NCI-H510A treated with DMSO at 0.1 percent for 48 hours (cell line): Measurements from ENCODE around the gene VPS13C.
A peak's percentile ranks its signal among the peaks of the same experiment; 100 is the strongest.
"Not testable (repeated sequence)": the region's sequence is repeated elsewhere in the genome, so short reads cannot be mapped to it uniquely, and the experiment has no call there.

Experiments used
- DNase-seq: peaks from one replicate; lab custom pipeline; 2025; lab: John Stamatoyannopoulos, UW

VPS13C gene

DNA sequence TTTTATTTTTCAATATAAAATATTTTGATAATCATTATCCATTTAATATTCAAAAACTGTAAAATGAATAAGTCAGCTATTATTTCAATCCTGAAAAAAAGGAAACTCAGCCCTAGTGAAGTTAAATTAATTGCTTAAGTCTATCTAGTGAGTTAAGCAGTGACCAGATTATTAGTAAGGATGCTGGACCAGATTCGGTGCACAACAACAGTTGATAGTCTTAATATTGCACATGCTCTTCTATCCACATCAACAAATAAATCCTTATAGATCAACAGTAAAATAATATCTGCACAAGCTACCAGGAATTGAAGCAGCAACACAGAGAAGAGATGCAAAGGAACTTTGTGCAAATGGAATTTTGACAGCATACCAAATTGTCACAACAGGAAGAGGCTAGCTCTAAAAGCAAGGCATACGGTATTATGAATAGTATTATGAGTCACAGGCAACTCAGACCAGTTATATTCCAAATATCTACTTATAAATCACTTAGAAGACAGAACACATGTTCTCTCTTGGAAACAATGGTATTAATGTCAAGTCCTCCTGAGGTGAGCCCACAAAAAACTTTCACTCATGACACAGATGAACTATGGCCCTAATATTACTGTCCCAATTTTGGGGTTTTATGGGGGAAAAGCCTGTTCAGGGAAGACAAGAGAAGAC lies 24.9 kb downstream of the VPS13C start:
- no peak for DNase-seq

DNA sequence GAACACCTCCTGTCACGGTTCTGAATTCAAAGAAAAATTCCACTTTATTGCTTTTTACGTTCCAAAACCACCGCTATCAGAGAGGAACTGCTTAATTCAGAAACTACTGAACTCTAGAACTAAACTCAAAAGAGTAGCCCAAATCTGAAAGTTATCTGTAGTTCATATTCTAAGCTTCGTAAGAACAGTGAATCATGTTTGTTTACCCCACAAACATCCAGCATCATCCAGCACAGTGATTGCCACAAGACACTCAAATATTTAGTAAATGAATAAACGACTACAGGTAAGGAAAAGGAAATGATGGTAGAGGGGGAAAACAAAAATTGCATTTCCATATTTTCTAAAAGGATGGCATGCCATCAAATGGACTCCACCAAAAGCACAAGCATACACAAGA lies 32.3 kb downstream of the VPS13C start:
- no peak for DNase-seq

DNA sequence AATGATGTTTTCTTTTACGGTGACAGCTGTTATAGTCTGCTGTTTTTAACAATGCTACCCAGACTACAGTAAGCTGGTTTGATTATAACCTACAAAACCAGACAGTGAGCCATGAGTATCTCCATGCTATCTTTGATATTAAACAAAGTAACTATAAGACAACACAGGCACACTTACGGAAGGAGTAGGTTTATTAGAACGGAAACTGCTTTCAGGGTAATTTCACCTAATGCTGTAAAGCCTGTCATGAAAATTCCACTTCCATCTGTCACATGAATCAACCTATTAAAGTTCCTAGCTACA lies 33.0 kb downstream of the VPS13C start:
- DNase-seq: no peak

DNA sequence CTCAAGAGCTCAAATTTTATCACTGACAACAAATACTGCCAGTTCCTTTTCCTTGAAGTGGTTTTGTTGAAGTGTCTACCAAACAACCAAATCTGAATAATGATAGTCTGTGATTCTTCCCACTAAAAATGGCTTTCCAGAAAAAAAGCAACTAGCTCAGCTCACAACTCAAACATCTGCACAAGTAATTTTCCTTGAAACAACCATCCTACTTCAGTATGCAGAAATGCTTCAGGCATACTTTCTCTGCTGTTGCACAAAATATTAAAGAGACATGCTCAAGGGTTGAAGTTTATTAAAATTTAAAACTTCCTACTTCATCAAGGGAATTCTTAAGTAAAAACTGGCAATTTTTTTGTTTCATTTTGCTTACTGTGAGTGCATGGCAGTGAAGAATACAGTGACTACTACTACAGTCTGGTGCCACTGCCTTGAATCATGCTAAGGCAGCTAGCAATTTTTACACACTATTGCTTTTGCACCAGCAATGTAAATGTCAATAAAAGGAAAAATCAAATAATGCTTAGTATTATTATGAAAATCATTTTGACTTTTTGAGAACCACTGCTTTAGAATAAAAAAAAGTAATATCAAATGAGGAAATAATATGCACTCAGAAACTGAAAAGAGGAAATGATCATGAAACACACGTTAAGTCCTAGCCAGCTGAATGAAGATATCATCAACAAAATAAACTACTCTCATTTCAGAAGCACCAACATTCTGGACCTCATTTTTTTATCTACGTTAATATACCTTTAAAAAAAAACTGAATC lies 33.6 kb downstream of the VPS13C start:
- no peak for DNase-seq

DNA sequence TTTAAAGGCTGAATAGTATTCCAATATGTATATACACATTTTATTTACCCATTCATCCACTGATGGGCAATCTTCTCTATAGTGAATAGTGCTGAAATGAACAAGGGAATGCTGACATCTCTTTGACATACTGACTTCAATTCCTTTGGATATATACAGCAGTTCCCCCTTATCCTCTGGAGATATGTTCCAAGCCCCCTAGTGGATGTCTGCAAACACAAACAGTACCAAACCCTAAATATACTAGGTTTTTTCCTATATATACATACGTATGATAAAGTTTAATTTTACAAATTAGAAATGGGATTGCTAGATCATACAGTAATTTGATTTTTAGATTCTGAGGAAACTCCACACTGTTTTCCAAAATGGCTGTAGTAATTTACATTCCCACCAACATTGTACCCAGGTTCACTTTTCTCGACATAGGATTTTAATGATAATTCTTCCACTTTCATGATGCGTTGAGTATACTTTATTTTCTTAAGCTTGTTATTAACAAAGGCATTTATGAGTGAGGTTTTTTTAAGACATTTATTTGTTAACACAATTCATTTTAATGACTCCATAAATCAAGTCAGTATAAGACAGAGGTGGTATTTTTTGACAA lies 38.2 kb downstream of the VPS13C start:
- DNase-seq: no peak

DNA sequence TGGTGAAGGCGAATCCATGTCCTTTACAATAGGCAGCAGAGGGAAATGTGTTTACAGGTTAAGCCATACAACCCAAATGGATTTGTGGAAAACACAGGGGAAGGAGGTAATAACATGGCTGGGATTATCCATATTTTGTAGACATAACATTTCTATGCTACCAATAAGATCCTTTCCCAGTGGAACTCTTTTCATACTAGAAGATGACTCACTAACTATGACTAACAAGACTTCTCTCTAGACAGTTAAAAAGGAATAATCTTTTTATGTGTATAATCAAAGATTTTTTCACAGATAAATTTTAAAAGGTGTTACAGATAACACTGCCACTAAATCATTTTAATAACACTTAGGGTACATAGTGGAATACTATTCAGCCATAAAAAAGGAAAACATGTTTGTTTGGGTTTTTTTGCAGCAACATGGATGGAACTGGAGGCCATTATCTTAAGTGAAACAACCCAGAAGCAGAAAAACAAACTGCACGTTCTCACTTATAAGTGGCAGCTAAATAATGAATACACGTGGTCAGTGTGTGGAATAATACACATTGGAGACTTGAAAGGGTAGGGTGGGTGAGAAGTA lies 39.6 kb downstream of the VPS13C start:
- DNase-seq: no peak

DNA sequence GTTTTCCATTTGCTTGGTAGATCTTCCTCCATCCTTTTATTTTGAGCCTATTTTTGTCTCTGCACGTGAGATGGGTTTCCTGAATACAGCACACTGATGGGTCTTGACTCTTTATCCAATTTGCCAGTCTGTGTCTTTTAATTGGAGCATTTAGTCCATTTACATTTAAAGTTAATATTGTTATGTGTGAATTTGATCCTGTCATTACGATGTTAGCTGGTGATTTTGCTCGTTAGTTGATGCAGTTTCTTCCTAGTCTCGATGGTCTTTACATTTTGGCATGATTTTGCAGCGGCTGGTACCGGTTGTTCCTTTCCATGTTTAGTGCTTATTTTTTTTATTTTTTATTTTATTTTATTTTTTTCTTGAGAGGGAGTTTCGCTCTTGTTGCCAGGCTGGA lies 54.9 kb downstream of the VPS13C start:
- DNase-seq: not testable (repeated sequence)

DNA sequence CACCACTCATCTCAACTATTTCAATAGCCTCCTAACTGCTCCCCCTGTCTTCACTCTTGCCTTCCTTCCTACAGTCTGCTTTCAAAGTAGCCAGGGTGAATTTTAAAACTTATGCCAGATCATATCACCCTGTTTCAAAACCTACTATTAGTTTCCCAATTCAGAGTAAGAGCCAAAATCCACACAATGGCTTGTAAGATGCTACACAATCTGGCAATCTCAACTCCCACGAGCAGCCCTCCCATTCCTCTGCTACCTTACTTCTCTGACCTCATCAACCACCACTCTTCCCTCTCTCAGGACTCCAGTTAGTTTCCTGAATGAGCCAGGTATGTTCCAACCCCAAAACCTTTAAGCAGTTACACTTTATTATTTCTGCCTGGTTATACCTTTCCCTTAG lies 62.5 kb downstream of the VPS13C start:
- DNase-seq: no peak

DNA sequence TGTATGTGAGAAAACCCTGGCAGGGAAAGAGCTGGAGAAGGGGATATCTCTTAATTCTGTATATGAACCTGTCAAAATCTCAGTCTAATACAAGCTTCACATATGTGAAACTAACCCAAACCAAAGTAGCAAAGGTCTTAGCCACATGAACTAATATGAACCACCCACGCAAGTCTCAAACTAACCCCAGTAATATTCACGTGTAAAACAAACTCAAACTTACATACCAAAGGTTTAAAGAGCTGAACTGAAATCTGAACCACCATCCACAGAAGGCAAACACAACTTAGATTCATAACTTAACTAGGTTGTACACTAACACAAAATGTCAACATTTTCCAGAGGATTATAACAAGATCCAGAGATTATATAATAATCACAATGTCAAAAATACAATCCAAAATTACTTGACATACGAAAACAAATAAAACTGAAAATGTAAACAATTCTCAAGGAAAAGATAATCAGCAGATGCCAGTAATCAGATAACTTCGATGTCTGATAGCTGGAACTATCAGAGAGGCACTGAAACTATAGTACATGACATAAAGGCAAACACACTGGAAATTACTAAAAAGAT lies 64.1 kb downstream of the VPS13C start:
- DNase-seq: no peak

DNA sequence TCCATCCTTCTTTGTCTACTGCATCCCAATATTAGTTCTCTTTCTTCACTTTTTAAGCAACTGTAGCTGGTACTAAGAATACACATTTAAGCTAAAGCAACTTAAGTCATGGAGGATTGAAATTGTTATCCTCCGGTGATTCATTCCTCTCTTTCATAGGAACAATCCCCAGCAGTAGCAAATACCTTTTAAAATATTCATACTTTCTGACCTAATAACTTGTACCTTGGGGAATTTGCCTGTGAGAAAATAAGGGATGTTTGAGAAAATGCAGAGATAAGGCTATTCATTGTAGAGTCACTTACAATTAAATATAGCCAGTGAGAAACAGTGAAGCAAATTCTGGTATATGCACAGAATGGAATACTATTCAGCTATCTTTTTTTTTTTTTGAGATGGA lies 66.0 kb downstream of the VPS13C start:
- DNase-seq: no peak

DNA sequence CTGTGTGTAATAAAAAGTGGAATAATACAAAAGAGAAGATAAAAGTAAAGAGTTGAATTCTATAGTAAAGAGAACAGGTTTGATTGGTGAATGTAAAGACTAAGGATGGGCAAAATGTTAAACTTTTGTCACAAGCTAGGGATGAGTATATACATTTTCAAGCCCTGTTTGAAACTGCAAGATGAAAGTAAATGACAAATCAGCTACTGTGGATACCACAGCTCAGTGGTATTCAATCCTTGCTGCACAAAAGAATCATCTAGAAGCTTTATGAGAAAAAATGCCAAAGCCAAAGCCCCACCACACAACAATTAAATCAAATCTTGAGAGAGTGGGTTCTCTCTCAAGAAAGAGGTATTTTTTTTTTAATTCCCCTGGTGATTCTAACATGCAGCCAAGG lies 67.7 kb downstream of the VPS13C start:
- no peak for DNase-seq

DNA sequence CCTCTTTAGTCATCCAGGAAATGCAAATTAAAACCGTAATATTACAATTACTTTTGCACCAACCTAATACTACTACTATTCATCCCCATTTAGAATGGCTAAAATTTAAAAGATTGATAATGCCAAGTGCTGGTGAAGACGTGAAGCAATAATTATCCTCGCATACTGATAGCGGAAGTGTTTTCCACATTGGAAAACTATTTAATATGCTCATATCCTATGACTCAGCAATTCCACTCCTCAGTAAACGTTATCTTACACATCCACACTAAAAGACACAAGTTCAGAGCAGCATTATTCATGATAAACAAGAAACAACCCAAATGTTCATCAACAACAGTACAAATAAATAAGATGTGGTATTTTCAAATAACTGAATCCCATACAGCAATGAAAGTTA lies 70.6 kb downstream of the VPS13C start:
- DNase-seq: no peak

DNA sequence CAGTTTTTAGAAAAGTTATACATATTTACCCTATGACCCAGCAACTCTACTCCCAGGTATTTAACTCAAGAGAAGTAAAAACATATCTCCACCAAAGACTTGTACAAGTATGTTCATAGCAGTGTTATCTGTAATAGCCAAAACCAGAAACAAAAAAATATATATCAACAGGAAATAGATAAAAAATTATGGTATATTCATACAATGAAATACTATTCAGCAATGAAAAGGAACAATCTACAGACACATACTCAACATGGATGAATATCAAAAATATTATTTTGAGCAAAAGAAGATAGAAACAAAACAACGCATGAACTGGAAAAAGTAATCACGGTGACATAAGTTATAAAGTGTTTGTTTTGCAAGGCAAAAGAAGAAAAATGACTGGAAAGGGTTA lies 72.4 kb downstream of the VPS13C start:
- no peak for DNase-seq

DNA sequence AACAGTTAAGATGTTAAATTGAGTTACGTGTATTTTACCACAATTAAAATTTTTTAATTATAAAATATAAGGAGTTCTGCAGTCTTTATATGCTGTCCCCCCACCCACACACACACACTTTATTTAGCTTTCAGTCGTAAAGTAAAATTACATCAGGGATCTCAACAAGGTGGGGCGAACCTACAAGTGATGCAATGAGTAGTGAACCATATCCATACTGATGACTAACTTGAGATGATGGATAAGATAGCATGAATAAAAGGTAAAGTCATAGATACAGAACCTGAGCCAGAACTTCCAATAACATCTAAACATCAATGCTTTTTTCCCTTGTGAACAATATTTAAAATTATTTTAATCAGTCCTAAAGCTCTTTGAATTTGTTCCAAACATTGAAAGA lies 77.2 kb downstream of the VPS13C start:
- no peak for DNase-seq

DNA sequence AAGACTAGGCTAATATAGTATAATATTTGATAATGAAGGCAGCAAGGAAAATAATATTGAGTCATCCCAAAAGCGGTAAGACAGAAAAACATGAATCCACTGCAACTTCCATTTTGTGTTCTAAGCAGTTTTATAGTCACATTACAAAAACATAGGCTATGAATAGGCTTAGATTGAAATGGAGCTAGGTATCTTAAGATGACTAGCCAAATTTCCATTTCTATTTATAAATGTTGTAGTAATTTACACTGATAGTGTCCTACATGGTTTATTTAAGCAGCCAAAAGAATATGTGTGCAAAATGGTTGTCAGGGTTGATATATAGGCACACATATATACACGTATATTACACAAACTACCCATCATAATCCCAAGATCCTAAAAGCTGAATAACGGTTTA lies 82.0 kb downstream of the VPS13C start:
- no peak for DNase-seq

DNA sequence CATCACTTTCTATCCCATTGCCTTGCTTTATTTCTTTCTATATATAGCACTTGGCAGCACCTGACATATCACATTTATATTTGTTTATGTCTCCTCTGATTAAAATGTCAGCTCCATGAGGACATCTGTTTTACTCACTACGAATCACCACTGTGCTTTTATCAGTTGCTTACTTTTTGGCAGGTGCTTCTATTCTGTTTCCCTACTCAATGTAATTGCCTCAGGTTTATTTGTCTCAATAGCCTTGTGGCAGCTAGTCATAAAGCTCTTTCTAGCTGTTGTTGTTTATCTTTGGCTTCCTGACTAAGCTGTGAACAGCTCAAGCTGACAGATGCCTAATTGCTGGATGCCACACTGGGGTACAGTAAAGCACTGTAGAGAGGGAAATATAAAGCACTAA lies 85.5 kb downstream of the VPS13C start:
- peak; percentile 36 for DNase-seq

DNA sequence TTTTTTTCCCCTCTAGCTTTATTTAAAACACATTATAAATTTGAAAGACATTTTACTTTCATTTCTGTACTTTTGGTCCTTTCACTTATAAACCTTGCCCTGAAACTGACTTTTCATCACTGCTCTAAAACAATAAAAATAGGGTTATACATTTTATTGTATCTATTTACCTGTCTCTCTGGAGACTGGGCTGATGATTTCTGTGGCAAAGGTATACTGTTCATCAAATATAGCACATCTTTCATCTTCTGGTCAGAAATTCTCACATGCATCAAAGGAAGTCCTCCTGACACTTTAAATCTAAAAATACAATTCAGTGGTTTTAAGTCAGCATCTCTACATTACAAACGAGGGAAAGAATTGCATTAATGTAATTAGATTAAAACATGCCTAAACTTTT lies 86.1 kb downstream of the VPS13C start:
- DNase-seq: no peak

DNA sequence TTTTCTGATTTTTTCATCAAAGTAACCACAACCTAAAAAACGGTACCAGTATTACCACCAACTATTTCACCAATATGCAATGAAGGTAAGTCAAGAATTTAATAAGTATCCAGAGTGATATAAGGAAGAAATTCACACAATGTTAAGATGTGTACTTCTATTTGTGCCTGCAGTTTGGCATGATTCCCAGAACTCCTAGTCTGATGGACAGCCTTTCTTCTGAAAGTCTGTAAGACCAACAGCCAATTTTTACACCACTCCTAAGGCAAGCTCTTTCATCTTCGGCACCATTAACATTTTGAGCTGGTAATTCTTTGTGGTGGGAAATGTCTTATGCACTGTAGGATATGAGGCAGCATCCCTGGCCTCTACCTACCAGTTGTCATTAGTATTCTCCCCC lies 108.3 kb downstream of the VPS13C start:
- no peak for DNase-seq

DNA sequence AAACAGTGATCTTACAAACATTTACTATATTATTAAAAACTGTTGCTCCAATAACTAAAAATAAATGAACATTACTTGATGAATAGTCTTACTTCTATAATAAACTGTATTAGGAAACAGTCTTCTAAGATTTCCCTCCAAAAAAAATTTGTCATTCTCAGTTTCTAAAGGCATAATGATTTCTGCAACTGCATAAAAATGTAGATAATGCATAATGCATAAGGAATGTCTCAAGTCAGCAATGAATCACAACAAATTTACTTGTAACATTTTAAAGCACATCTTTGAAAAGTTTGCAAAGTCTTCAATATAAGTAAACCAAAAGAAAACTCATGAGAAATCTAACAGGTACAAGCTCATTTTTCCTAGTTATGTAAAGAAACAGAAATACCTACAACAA lies 113.5 kb downstream of the VPS13C start:
- no peak for DNase-seq

DNA sequence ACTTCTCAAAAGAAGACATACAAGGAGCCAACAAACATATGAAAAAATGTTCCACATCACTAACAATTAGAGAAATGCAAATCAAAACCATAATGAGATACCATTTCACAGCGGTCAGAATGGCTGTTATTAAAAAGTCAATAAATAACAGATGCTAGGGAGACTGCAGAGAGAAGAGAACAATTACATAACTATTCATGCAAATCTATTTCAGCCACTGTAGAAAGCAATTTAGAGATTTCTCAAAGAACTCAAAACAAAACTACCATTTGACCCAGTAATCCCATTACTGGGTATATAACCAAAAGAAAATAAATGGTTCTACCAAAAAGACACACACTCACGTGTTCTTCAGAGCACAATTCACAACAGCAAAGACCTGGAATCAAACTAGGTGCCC lies 116.3 kb downstream of the VPS13C start:
- no peak for DNase-seq

DNA sequence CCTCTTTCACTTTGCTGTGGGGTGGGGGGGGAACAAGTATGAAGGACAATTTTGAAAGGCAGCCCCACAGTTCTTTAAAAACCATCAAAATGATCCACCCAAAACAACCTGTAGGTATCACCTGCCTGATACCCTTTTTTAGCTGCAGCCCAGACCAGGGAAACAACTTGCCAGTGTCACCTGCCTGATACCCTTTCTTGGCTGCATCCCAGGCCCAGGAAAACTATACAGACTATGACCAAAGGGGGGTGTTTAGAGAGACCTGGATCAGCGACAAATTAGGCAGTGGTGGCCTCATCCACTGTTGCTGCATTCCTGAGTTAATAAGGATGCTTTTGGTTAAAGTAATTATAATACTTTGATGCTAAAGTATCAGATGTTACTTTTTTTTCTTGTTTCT lies 122.0 kb downstream of the VPS13C start:
- DNase-seq: no peak

DNA sequence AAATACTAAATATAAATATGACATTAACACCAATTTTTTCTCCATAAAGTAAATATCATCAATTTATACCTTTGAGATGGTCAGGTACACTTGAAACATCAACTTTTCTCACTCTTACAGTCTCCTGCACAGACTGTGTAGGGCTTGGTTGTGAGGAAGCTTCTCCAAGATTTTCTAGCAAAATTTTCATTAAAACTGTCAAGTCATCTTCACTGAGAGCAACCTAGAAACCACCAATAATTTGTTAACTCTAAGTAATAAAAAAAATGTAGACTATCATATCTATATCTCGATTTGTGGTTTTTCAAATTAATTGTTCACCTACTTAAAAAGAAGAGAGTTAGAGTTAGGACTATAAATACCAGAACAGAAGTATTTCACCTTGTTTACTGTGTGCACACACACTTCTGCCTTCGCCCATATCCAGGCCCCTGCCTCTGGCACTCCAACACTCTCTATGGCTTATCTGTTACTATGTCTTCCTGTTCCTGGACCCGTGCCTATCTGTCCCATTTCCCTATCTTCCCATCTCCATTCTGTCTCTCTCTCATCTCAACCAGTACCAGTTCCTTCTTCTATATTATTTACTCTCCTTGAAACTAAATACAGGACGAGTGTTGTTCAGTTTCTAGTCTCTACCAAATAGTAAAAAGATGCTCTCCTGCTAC lies 123.6 kb downstream of the VPS13C start:
- DNase-seq: no peak
